Hematopoietic multipotent progenitor cell treated with erythropoietin and hydrocortisone succinate and interleukin-3 and kit ligand, for 17 days (in vitro differentiated cells): ENCODE results near the gene RFTN1.

Experiments
- DNase-seq: peaks from one replicate; pipeline ENCODE4 v3.0.0-alpha.2; 2015; ENCODE audit warnings: low spot score

Gene RFTN1

DNA sequence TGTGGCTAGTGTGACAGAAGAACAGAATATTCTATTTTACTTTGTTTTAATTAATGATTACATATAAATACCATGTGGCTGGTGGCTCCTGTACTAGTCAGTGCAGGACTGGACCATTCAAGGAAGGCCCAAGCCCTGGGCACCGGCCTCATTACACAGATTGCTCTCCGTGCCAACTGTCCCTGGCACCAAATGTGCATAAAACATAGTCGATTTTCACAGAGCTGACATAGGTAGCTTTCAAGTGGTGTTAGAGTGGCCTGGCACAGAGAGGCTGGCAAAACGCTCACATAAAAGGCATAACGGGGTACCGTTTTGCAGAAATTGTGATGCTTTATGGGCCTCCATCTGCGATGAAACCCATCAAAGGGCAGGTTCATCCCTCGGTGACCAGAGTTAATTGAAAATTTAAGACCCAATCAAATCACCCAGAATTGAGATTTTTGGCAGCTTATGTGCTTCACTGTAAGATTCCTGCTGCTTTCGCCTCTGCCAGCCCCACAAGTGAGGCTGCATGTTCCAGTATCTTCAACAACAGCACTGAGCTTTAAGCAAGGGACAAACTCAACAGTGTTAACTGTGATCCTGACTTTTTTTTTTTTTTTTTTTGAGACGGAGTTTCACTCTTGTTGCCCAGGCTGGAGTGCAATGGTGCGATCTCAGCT, 25.9 kb downstream of the RFTN1 start:
- no peak for DNase-seq

DNA sequence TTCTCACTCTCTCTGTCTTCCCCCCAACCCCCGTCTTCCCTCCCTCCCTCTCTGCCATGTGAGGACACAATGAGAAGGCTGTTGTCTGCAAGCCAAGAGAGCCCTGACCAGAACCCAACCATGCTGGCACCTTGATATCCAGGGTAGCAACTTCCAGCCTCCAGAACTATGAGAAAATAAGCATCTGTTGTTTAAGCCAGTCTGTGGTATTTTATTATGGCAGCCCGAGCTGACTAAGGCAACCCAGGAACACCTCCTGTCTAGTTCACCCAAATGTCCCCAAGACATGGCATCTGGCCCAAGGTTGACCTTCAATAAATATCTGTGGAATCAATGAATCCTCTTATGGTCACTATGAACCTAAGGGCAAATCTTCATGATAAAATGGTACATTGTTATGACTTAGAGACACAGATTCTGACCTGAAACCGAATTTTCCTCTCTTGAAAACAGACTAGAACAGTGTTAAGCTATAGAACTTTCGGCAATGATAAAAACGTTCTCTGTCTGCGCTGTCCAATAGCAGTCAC, 26.5 kb downstream of the RFTN1 start:
- no peak for DNase-seq

DNA sequence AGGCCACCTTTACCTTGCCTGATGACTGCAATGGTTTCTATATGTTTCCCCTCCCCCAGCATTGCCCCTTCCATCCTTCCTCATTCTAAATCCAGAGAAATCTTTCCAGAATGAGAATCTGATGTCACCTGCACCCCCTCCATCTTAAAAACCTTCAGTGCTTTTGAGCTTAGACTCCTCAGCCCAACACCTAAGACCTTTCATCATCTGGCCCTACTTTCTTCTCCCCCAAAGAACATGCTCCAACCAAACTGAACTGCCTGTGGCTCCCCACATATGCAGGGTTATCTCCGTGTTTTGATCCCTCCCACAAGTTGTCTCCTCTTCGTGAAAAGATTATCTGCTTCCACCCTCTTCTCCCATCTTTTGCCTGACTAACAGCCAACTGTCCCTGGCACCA, 27.3 kb downstream of the RFTN1 start:
- no peak for DNase-seq

DNA sequence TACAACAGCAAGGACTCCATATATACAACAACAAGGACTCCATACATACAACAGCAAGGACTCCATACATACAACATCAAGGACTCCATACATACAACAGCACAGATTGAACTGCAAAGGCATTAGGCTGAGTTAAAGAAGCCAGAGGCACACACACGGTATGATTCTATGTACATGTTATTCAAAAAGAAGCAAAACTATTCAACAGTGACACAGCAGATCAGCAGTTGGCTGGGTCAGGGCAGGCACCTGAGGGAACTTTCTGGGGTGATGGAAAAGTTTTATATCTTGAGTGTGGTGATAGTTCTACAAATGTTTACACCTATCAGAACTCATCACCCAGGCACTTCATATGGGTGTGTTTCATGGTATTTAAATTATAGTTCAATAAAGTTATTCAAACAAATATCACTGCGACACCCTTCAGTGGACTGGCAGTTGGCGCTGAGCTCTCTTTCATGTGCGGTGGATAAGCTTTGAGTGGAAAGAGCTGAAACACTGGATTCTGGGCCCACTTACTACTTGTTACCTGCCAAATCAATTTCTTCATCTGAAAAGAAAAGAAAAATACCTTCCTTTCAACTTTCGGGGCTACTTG, 28.0 kb downstream of the RFTN1 start:
- no peak for DNase-seq

DNA sequence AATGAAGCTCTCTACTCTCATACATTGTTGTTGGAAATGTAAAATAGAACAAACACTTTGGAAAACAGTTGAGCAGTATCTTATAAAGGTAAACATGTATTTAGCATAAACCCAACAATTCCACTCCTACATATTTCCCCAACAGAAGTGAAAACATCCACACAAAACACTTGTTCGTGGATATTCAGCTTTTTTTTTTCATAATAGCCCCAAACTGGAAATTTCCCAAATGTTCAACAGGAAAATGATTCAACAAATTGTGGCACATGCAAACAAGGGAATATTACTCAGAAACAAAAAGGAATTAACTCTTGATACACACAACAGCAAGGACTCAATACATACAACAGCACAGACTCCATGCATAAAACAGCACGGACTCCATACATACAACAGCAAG, 28.5 kb downstream of the RFTN1 start:
- DNase-seq: no peak

DNA sequence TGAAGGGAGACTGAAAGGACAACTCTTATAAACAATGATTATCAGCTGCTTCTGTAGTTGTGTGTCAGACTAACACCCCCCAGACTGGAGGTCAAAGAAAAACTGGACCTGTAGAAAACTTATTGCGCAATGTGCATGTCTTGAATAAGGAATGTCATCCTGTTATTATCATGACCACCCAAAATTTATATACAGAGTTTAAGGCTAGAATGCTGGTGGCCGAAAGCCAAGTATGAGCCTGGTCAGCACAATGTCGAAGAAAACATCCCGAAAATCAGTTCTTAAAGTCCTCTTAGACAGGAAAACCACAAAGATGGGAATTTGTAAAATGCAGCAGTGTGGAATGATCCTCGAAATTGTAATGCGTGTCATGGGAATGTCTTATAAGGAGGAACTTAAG, 29.3 kb downstream of the RFTN1 start:
- no peak for DNase-seq

DNA sequence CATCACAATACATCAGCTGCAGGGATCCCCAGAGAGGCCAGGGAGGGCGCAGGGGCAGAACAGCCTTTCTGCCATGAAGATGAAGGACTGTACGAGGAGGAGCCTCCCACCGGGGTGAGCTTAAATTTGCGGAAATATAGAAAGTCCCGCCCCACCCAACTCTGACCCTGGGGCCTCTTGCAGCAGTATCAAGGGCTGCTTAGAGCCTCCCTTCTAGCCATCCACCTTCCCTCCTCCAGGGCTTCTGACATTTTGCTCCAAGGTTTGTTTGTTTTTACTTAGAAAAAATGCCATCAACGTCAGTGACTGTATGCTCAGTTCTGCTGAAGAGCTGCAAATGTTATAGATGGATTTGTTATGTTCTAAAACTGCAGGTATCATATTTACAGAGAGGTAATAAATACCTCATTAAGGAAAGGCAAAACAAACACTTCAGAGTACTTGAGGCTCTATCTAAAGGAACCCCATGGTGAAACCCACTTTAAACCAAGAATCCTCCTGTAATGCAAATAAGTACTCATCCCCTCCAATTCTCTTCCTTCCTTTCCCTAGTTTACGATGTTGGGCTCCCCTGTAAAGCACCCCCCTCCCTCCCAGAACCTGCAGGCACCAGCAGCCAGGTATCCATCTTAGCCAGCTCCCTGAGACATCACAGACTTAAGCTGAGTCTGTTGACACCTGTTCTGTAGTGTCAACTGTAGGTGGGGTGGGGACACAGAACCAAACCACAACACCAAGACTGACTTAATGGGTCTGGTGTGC, 30.5 kb downstream of the RFTN1 start:
- no peak for DNase-seq

DNA sequence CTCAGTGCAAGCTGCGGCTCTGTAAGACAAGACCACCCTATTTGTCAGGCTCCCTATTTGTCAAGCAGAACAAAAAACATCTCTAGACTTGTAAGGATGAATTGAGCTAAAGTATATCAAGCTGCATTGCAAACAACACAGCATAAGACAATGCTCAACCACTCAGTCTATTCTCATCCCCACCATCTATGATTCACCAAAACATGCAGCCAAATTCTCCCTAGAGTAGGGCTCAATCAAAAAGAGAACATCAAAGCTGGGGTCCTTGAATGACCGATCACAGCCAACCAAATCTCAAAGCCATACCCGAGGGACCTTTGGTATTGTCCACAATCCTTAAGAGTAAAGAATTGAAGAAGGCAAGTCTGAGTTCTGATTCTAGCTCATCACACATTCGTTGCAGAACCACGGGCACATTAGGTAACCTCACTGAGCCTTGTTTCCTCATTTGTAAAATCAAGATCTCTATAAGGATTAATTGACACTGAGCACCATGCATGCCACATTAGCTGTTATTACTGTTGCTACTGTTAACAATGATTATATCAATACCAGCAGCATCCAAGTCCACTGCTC, 31.2 kb downstream of the RFTN1 start:
- no peak for DNase-seq

DNA sequence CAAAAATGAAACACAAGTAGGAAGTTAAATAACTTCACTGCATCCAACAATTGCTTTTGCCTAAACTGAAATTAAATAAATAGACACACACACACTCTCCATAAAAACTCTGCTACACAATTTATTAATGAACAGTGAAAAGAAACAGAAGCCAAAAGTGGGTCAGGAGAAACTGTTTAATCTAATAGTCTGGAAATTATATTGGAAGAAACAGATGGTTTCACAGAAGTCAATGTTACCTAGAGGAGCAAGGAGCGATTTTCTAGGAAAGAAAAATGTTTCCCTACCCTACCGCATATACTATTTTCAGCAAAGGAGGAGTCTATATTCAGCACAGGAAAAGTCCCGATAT, 32.0 kb downstream of the RFTN1 start:
- no peak for DNase-seq

DNA sequence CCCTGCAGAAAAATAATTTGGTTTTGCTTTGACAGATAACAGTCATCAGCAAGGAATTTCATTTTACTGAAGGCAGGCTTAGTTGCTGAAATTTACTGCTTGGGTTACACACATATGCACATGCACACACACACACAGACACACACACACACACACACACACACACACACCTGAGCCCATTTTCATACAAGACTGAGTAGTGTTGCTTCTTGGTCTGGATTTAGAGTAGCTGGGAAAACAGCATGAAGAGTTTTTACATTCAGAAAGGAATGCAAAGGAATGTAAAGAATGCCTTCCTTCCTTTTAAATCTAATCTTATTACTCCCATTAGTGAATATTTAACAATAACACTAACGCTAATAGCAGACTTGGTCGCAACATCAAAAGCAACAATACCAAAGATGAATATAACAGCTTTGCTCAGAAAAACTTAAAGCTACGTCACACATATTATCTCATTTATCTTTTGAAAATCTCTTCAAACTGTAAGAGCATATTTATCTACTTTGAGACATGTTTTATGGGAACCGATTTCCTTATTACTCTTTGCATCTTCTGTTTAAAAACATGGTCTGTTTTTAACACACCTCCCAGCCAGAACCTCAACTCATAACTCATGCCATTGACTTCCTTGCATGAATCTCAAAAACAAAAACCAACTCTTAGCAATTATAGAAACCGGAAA, 32.5 kb downstream of the RFTN1 start:
- no peak for DNase-seq

DNA sequence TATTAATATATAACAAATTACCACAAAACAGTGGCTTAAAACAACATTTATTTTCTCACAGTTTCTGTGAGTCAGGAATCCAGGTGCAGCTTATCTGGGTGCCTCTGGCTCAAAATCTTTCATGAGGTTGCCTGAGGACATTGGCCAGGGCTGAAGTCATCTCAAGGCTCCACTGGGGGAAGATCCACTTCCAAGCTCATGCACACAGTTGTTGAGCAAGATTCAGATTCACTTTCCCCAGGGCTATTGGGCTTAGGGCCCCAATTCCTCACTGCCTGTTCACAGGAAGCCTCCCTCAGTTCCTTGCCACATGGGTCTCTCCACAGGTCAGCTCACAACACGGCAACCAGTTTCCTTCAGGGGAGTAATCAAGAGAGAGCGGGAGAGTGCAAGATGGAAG, 35.0 kb downstream of the RFTN1 start:
- no peak for DNase-seq

DNA sequence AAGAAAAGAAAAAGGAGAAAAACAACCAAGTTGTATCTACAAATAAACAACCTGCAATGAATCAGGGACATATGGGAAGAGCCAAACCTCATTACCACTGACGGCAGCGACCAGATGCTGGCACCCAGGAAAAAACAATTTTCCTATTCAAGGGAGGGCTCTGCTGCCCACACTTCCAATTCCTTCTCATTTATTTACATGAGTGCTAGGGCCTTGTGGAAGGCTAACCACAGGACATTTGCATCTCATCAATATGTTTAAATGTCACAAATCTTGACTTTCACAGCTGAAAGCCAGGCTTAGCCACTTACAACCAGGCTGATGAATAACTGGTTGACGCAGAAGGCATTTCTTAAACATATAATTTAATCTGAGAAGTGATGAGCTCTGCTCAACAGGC, 36.0 kb downstream of the RFTN1 start:
- no peak for DNase-seq

DNA sequence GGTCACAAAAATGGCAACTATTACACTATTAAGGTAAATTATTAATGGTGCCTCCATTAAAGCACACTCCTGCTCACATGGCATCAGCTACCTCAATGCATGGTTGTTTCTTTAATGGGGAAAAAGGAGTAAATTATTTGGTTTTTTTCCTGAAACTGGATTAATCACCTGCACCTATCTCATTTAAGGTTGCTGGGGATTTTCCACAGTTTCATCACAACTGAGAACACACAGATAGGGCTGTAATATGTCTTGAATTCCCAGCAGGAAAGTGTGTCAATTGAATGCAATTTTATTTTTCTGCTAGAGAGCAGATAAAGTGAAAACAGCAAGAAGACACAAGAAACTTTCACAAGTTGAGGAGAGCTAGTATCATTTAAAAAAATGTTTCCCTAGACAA, 36.4 kb downstream of the RFTN1 start:
- no peak for DNase-seq

DNA sequence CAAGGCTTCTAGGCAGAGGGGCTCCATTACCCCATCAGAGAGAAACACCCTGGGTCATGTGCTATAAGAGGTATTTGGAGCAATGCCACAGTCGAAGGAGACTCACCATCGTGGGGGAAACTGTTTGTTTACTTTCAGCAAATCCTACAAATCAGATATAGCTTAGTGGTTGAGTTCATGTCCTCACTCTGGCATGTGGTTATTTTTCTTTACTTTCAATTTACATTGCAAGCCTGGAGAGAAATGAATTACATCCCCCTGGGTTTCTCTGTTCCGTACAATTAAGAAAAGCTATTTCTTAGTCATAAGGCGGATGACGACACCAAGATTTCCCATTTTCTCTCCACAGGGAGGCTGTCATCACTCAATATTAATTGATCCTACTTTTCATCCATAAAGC, 36.9 kb downstream of the RFTN1 start:
- DNase-seq: no peak

DNA sequence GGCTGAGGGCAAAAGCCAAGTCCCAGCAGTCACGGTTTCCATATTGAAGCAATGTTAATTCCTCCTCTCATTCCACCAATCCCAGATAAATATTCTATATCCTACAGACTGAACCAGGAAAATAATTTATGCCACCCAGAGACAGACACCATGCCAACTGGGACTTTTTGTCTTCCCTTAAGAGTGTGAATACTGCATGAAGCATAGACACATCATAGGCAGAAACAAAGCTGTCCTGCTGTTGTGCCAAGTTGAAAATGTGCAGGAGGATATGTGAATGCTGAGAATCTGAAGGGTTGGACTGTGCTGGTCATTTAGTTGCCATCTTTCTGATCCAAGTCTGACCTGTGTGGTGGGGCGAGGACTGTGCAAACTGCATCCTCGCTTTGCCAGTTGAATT, 37.7 kb downstream of the RFTN1 start:
- DNase-seq: no peak

DNA sequence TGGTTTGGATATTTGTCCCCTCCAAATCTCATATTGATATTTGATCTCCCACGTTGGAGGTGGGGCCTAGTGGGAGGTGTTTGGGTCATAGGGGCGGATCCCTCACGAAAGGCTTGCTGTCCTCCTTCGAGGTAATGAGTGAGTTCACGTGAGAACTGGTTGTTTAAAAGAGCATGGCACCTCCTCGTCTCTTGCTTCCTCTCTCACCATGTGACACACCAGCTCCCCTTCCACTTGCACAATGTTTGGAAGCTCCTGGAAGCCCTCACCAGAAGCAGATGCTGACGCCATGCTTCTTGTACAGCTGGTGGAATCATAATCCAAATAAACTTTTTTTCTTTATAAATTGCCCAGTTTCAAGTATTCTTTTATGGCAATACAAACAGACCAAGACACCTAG, 38.6 kb downstream of the RFTN1 start:
- DNase-seq: no peak

DNA sequence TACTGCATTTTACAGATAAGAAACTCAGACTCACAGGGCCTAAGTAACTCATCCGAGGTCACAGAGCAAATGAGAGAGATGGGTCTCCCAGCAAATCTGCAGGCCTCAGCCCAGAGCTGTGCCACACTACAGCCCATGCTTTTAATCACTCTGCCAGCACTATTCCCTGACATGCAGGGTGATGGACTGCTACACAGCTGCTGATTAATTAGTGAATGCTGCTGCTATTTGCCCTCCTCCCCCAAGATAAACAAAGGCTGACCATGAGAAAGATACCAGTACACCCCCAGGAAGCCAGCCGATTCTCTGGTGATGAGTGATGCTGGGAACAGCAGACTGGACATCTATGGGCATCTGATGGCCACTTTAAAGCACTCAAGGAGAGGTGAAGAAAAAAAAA, 39.3 kb downstream of the RFTN1 start:
- DNase-seq: no peak

DNA sequence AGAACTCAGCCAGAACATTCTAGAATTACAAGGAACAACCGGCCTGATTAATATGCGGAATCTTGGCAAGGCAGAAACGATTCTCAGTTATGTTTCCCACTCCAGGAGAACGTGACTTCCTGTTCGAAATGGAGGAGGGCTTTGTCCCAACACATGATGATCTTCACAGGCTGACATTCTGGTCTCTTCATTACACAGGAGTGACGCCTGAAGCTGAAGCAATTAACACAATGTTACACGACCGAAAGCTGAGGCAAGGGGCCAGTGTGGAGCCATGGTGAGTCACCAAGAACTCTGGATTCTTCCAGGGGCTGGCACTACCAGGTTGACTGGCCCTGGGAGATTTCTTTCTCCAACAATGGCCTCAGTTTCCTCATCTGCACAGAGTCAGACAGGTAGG, 40.9 kb downstream of the RFTN1 start:
- DNase-seq: no peak

DNA sequence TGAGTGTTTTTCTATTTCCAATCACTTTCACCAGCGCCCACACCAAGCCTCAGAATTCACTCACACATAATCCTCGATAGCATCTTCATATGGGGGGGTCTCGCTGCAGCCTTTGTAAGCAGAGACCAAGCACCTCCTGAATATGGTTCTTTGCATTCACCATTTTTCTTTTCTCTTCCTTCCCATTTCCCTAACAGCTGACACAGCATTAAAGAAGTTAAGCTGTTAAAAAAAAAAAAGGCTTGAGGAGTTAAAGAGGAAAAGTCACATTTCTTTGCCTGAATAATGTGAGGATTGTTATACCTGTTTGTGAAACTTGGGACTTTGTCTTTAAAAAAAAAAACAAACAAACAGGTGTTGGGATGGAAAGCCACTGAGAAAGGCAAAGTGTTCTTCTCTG, 41.6 kb downstream of the RFTN1 start:
- no peak for DNase-seq

DNA sequence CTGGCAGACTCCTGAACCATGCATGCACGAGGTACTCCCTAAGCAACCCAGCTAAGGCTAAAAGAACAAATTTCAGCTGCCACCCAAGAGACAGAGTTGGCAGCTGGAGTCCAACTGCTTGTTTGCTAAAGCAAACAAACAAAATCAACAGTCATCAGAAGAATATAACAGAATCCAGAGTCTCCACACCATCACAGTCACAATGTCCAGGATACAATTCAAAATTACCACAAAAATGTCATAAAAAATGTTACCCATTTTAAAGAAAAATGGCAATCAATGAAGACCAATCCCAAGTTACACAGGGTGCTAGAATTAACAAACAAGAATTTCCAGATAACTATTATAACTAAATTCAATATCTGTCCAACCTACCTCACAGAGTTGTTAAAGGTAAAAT, 42.9 kb downstream of the RFTN1 start:
- no peak for DNase-seq

DNA sequence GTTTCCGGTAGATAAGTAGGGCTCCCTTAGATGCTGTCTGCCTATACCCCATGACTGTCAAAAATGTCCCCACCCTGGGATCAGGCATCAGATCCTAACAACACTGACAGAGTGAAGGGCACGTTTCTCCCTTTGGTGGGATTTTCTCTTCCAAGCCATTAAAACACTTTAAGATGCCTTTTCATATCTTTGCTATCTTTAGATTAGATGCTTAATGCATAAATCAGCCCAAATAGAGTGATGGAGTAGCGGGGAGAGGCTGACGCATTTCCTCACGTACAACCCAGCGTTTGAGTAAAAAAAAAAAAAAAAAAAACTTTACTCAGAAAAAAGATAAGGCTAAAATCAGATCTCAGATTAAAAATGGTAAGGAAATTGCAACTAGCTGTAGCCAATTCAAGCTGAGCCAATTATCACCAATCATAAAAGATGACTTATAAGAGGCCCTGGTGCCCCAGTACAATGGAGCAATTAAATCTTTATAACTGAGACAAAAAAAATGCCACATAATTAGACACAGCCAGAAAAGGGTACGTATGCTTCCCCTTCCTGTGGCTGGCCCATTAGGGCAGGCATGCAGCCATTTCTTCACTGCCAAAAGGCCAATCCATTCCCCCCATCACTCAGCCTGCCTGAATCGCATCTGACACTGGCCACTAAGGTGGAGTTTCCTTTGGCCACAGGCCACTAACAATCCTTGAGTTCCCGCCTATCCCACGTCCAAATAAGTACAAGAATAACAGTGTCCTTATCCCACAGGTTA, 45.0 kb downstream of the RFTN1 start:
- DNase-seq: no peak

DNA sequence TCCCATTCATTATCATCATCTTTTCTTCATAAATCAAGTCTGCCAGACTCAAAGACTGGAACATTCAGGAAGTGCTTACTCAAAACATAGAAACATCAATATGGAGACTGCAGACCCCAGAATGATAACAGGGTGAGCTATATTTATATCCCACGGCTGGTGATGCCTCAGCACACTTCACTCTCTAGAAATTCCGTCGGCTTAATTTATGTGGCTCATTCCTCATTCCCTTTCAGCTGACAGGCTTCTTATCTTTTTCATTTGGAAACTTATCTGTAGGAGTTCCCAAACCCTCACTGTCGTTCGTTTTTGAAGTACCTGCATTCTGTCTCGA, 45.5 kb downstream of the RFTN1 start:
- DNase-seq: no peak
